H1 (cell line): ENCODE measurements around the gene HTR6. TPM values are rescaled to one million over a fixed set of nuclear protein-coding genes. Genes with fewer than 3 reads are reported as not detected.

ENCODE experiments used
- CTCF ChIA-PET: fragments of 300-600 bp; sonication (Branson Sonifier 250); formaldehyde crosslinking; loops from one replicate; lab custom pipeline; 2021; ENCODE audit not compliant: partially characterized antibody; lab: Charles Lee
- POLR2A ChIA-PET: fragments of 300-600 bp; sonication (Branson Sonifier 250); formaldehyde crosslinking; loops from one replicate; lab custom pipeline; 2021; ENCODE audit warnings: inconsistent platforms; ENCODE audit not compliant: partially characterized antibody; lab: Charles Lee
- DNase-seq, 2 experiments: peaks; one replicate each; pipeline versions ENCODE4 v3.0.0 to v3.0.0-alpha.2; 2010 to 2022; ENCODE audit warnings: low spot score in 2 of 2, low read depth in 1 of 2, mixed read lengths in 1 of 2
- FAIRE-seq: peaks from 2 replicates; lab custom pipeline; 2011; peaks lifted over from hg19 to GRCh38; lab: Jason Lieb, UNC
- H2AFZ ChIP-seq: 2 replicates; pipeline ENCODE4 v1.8.1; 2012; ENCODE audit warnings: low read length, inconsistent platforms
- H2AK5ac ChIP-seq: 2 replicates; pipeline ENCODE4 v1.6.1; 2013; ENCODE audit warnings: low read depth, low read length
- H2BK120ac ChIP-seq: replicated peaks from 2 replicates; pipeline ENCODE3; 2013; ENCODE audit warnings: low read depth, low read length, inconsistent platforms
- H2BK12ac ChIP-seq: 2 replicates; pipeline ENCODE4 v1.6.1; 2013; ENCODE audit warnings: low read depth, low read length
- H2BK15ac ChIP-seq: 2 replicates; pipeline ENCODE4 v1.6.1; 2013; ENCODE audit warnings: low read length
- H2BK20ac ChIP-seq: 2 replicates; pipeline ENCODE4 v1.6.1; 2013; ENCODE audit warnings: low read length
- H2BK5ac ChIP-seq: 2 replicates; pipeline ENCODE4 v1.6.1; 2013; ENCODE audit warnings: low read depth, low read length
- H3K14ac ChIP-seq: 2 replicates; pipeline ENCODE4 v1.6.1; 2013; ENCODE audit warnings: inconsistent platforms; ENCODE audit not compliant: insufficient read length
- H3K18ac ChIP-seq: 2 replicates; pipeline ENCODE4 v1.6.1; 2013; ENCODE audit warnings: low read length; ENCODE audit errors: extremely low read depth
- H3K23ac ChIP-seq: 2 replicates; pipeline ENCODE4 v1.6.1; 2013; ENCODE audit warnings: inconsistent platforms; ENCODE audit not compliant: insufficient read length
- H3K23me2 ChIP-seq: 2 replicates; pipeline ENCODE4 v1.6.1; 2013; ENCODE audit warnings: low read depth, low read length
- H3K27ac ChIP-seq: 2 replicates; pipeline ENCODE4 v1.6.1; 2011; ENCODE audit warnings: low read depth, low read length, inconsistent platforms
- H3K27me3 ChIP-seq, 4 experiments: replicated peaks in 1 of 4; 1 replicate in 1 of 4; 2 replicates in 3 of 4; pipeline versions ENCODE4 v1.6.1 to v1.8.1; 2011 to 2013; ENCODE audit warnings: low read length in 3 of 4, mild to moderate bottlenecking in 3 of 4, inconsistent platforms in 2 of 4, mixed read lengths in 2 of 4, moderate library complexity in 1 of 4; ENCODE audit not compliant: control insufficient read depth in 3 of 4, insufficient read depth in 3 of 4; ENCODE audit errors: extremely low read depth in 1 of 4
- H3K36me3 ChIP-seq, 4 experiments: 2 replicates each; pipeline versions ENCODE4 v1.6.1 to v1.8.1; 2011 to 2013; ENCODE audit warnings: mild to moderate bottlenecking in 4 of 4, low read length in 3 of 4, moderate library complexity in 2 of 4, control low read depth in 1 of 4, inconsistent platforms in 1 of 4; ENCODE audit not compliant: insufficient read depth in 4 of 4, control insufficient read depth in 2 of 4
- H3K4ac ChIP-seq: replicated peaks from 2 replicates; pipeline ENCODE3; 2013; ENCODE audit warnings: low read length, low read depth, mixed read lengths, inconsistent platforms; ENCODE audit not compliant: insufficient read length
- H3K4me1 ChIP-seq, 4 experiments: replicated peaks in 1 of 4; 1 replicate in 1 of 4; 2 replicates in 3 of 4; pipeline versions ENCODE4 v1.6.1 to v1.8.1; 2011 to 2013; ENCODE audit warnings: low read length in 3 of 4, inconsistent platforms in 2 of 4, mixed read lengths in 1 of 4; ENCODE audit not compliant: insufficient read depth in 4 of 4, control insufficient read depth in 3 of 4
- H3K4me2 ChIP-seq, 2 experiments: 2 replicates each; pipeline versions ENCODE4 v1.6.1 to v1.8.1; 2011 to 2013; ENCODE audit warnings: low read depth in 2 of 2, low read length in 2 of 2, control low read depth in 1 of 2, inconsistent platforms in 1 of 2, mild to moderate bottlenecking in 1 of 2; ENCODE audit not compliant: insufficient read depth in 1 of 2
- H3K4me3 ChIP-seq, 4 experiments: fragments of 200-600, 300-600 bp in 1 of 4; sonication (generic), shearing (Covaris generic), sonication (Bioruptor Twin) in 1 of 4; 2 replicates each; pipeline versions ENCODE4 v1.5.1 to v1.8.1; 2011 to 2016; ENCODE audit warnings: low read length in 4 of 4, low read depth in 3 of 4, control low read depth in 2 of 4, inconsistent platforms in 2 of 4, mild to moderate bottlenecking in 2 of 4, mixed read lengths in 1 of 4, moderate library complexity in 1 of 4; ENCODE audit not compliant: insufficient read depth in 2 of 4; ENCODE audit errors: extremely low read depth in 1 of 4
- H3K56ac ChIP-seq: replicated peaks from 2 replicates; pipeline ENCODE3; 2013; ENCODE audit warnings: low read depth, mild to moderate bottlenecking, mixed read lengths, low read length, inconsistent platforms; ENCODE audit not compliant: insufficient read length
- H3K79me1 ChIP-seq: 2 replicates; pipeline ENCODE4 v1.6.1; 2013; ENCODE audit warnings: low read depth, low read length, control low read depth
- H3K79me2 ChIP-seq, 2 experiments: 2 replicates each; pipeline versions ENCODE4 v1.6.1 to v1.8.1; 2012 to 2013; ENCODE audit warnings: low read length in 2 of 2, mild to moderate bottlenecking in 2 of 2, inconsistent platforms in 1 of 2; ENCODE audit not compliant: insufficient read depth in 2 of 2, control insufficient read depth in 1 of 2
- H3K9ac ChIP-seq, 4 experiments: replicated peaks in 1 of 4; 1 replicate in 1 of 4; 2 replicates in 3 of 4; pipeline versions ENCODE4 v1.6.1 to v1.8.1; 2011 to 2013; ENCODE audit warnings: low read depth in 3 of 4, low read length in 3 of 4, control low read depth in 2 of 4, mild to moderate bottlenecking in 2 of 4, moderate library complexity in 2 of 4, inconsistent platforms in 1 of 4; ENCODE audit errors: extremely low read depth in 1 of 4
- H3K9me3 ChIP-seq, 2 experiments: 2 replicates each; pipeline versions ENCODE4 v1.6.1 to v1.8.1; 2012 to 2013; ENCODE audit warnings: mild to moderate bottlenecking in 2 of 2, moderate library complexity in 2 of 2, control low read depth in 1 of 2, inconsistent platforms in 1 of 2, low read depth in 1 of 2, low read length in 1 of 2, mixed read lengths in 1 of 2; ENCODE audit not compliant: insufficient read depth in 2 of 2
- H4K20me1 ChIP-seq, 2 experiments: replicated peaks in 1 of 2; 2 replicates each; pipeline versions ENCODE3 to v1.8.1; 2011 to 2013; ENCODE audit warnings: inconsistent platforms in 2 of 2, low read length in 2 of 2, mild to moderate bottlenecking in 1 of 2; ENCODE audit not compliant: insufficient read depth in 2 of 2, control insufficient read depth in 1 of 2
- H4K5ac ChIP-seq: 2 replicates; pipeline ENCODE4 v1.6.1; 2013; ENCODE audit warnings: low read length, low read depth, mixed read lengths, inconsistent platforms; ENCODE audit not compliant: insufficient read length
- H4K8ac ChIP-seq: 2 replicates; pipeline ENCODE4 v1.8.0; 2013; ENCODE audit warnings: mild to moderate bottlenecking, moderate library complexity, low read length, inconsistent platforms; ENCODE audit not compliant: insufficient read depth; ENCODE audit errors: extremely low read depth
- H4K91ac ChIP-seq: replicated peaks from 2 replicates; pipeline ENCODE3; 2013; ENCODE audit warnings: low read length, mixed read lengths, inconsistent platforms; ENCODE audit not compliant: insufficient read length
- BCL11A ChIP-seq, 2 experiments: IDR thresholded peaks; one replicate each; pipeline ENCODE4 v1.6.1; 2011; ENCODE audit warnings: low read depth in 2 of 2, low read length in 2 of 2, mild to moderate bottlenecking in 2 of 2
- TAF1 ChIP-seq: IDR thresholded peaks from 2 replicates; pipeline ENCODE4 v1.6.1; 2011; ENCODE audit warnings: mild to moderate bottlenecking, low read depth, low read length
- TCF12 ChIP-seq: IDR thresholded peaks from 2 replicates; pipeline ENCODE4 v1.6.1; 2011; ENCODE audit warnings: low read depth, mild to moderate bottlenecking, low read length
- WGBS, 2 experiments: shearing (Covaris generic) in 1 of 2; methylation state at CpG; one replicate each; pipeline versions ENCODE4 v1.1.6 to v1.1.7; 2013 to 2015; ENCODE audit warnings: low lambda C conversion rate in 2 of 2, mixed read lengths in 2 of 2, inconsistent platforms in 1 of 2, low coverage in 1 of 2, missing lambda C conversion rate in 1 of 2; ENCODE audit not compliant: insufficient replicate concordance in 2 of 2, insufficient coverage in 1 of 2, insufficient read length in 1 of 2; ENCODE audit errors: extremely low coverage in 1 of 2, missing lambda C conversion rate in 1 of 2; 5-methylcytosine and 5-hydroxymethylcytosine counted together
- polyA plus RNA-seq, 7 experiments: library from polyadenylated mRNA; depleted of rRNA in 3 of 7; stranded (reverse) in 5 of 7; unstranded in 2 of 7; fragments of >200 nt in 5 of 7; fragments of 200-250 nt in 2 of 7; gene quantifications; 1 replicate in 5 of 7; 2 replicates in 1 of 7; 4 replicates in 1 of 7; pipeline versions ENCODE4 v1.2.1 to v1.2.3, GENCODE V29; 2011 to 2013; ENCODE audit warnings: missing spikeins in 2 of 7, mixed read lengths in 2 of 7
- total RNA-seq: library from RNA; stranded (reverse); fragmentation: NEBNext Ultra II Directional; extraction: Animal tissue kit (Norgen Biotek cat#: 25700); gene quantifications from 2 replicates; pipeline ENCODE4 v1.2.1, GENCODE V29; 2021
- TF ChIP-seq, protein P1 (sequence below): IDR thresholded peaks from 2 replicates; pipeline ENCODE4 v1.6.1; 2012; ENCODE audit warnings: low read length, inconsistent platforms

Gene HTR6
- total and polyA plus RNA-seq, 2 of the 8 experiments (the other 6 are each of a cell fraction or from before 2014, with no cell fraction given), result 0.76 to 0.95 TPM

DNA sequence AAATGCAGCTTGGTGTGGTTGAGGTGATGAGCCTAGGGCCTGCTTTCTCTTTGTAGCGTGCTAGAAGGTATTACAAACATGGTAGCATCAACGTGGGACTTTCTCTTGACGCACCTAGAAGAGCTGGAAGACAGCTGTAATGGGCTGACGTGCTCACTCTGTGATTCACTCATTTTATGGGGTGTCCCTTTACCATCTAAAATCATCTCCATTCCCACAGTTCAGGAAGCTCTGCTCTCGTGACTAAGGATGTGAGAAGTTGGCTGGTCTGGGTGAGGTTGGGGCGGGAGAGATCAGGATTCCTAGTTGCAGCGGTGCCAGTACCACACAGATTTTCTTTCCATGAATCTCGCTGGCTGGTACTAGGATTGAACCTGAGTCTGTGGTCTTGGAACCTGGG, 4.2 kb downstream of the HTR6 start:
- Histone ChIP-seq H3K18ac (no peak overlapping the region), H3K9ac (no peak overlapping the region), H3K23me2 (peaks cover 9% of the 10 kb centered on the region; the same call in 1 of the 2 replicates), H3K79me1 (no peaks in the 10 kb centered on the region), H3K4ac (no peak overlapping the region), H3K23ac (no peak overlapping the region), H2AK5ac (no peak overlapping the region), H2BK5ac (no peak overlapping the region), H3K56ac (no peak overlapping the region), H3K4me3 (no peak overlapping the region), H4K5ac (no peak overlapping the region)
- TF ChIP-seq TCF12 (no peak), TAF1 (no peak), BCL11A (IDR thresholded peaks at IDR 0.05; ENCODE audit: low read depth in 2 of 2, low read length in 2 of 2) (no peak)
- TF ChIP-seq, protein P1, sequence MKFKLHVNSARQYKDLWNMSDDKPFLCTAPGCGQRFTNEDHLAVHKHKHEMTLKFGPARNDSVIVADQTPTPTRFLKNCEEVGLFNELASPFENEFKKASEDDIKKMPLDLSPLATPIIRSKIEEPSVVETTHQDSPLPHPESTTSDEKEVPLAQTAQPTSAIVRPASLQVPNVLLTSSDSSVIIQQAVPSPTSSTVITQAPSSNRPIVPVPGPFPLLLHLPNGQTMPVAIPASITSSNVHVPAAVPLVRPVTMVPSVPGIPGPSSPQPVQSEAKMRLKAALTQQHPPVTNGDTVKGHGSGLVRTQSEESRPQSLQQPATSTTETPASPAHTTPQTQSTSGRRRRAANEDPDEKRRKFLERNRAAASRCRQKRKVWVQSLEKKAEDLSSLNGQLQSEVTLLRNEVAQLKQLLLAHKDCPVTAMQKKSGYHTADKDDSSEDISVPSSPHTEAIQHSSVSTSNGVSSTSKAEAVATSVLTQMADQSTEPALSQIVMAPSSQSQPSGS, result no peak
- TF ChIP-seq, all 59 proteins: peak for 0
- Histone ChIP-seq H3K79me2 (no peaks in the 10 kb centered on the region), H2BK20ac (no peak overlapping the region), H3K27ac (no peak overlapping the region), H3K36me3 (no peaks in the 10 kb centered on the region; a peak in 1 of 8 replicates), H2BK12ac (no peak overlapping the region), H4K8ac (no peak overlapping the region), H3K27me3 (peaks cover 27 to 40% (median 34%) of the 10 kb centered on the region in 4 experiments), H3K4me1 (no peaks in the 10 kb centered on the region; a peak in 3 of 7 replicates), H3K4me2 (no peak overlapping the region), H2AFZ (no peak overlapping the region), H3K9me3 (no peaks in the 10 kb centered on the region), H3K14ac (no peak overlapping the region), H2BK120ac (no peak overlapping the region), H2BK15ac (no peak overlapping the region), H4K91ac (no peak overlapping the region), H4K20me1 (peaks cover 0 to 2% of the 10 kb centered on the region in 2 experiments)
- DNase-seq, result no peak
- no peak for FAIRE-seq
- 89% methylated on average over 8 of the region's 8 CpGs; no CpG with 5 or more reads in 1 of the 2 experiments for WGBS, 2 experiments
- POLR2A ChIA-PET, result interaction anchor here (1.2 kb wide), 1 partner anchor 11 kb away, joined by 4 read pairs; no protein-coding TSS in a partner anchor
- CTCF ChIA-PET, result interaction anchor here (0.8 to 6.8 kb wide), 9 partner anchors 8 to 297 kb away, joined by 3 to 68 read pairs (median 4); no protein-coding TSS in a partner anchor
